ENCODE results near the gene PGLYRP2.

GRCh38 chr19:15456871-15457700 is 22.2 kb downstream of the PGLYRP2 start:
- TF ChIP-seq CTCF (IDR thresholded peaks at IDR 0.05; ENCODE audit: extremely low read depth in 1 of 2, insufficient read depth in 1 of 2, low read depth in 1 of 2, low read length in 2 of 2): no peak
- TF ChIP-seq POLR2A (IDR thresholded peaks at IDR 0.05; ENCODE audit: low read depth, low read length): no peak
- TF ChIP-seq FOS (IDR thresholded peaks at IDR 0.05; ENCODE audit: borderline replicate concordance, insufficient read depth, low read length): no peak
- no peak for TF ChIP-seq EZH2 (IDR thresholded peaks at IDR 0.05; ENCODE audit: borderline replicate concordance, low read depth, low read length, severe bottlenecking)
- TF ChIP-seq GATA2 (IDR thresholded peaks at IDR 0.05; ENCODE audit: insufficient read depth, insufficient read length, low read depth, low read length): no peak
- TF ChIP-seq MAX (IDR thresholded peaks at IDR 0.05; ENCODE audit: insufficient read depth, insufficient read length): no peak
